SK-N-SH (cell line): ENCODE measurements around the gene ERAL1. TPM values are rescaled to one million over a fixed set of nuclear protein-coding genes. Genes with fewer than 3 reads are reported as not detected.

Source experiments
- CTCF ChIA-PET: fragments of 300-600, 350-600 bp; formaldehyde crosslinking; extraction: SDS; loops from one replicate; lab custom pipeline; 2021; lab: Yijun Ruan, JAX
- POLR2A ChIA-PET: fragments of 350-600 bp; sonication (Branson Sonifier 250); formaldehyde crosslinking; extraction: SDS; loops from one replicate; lab custom pipeline; 2020; ENCODE audit warnings: antibody characterized with exemption, inconsistent platforms; lab: Yijun Ruan, JAX
- DNase-seq: peaks from one replicate; pipeline ENCODE4 v3.0.0; 2012
- H2AFZ ChIP-seq: fragments of 200-600 bp; sonication (generic); 2 replicates; pipeline ENCODE4 v1.8.1; 2016; ENCODE audit warnings: antibody characterized with exemption, mild to moderate bottlenecking, low read depth
- H3F3A ChIP-seq: fragments of 200-600 bp; sonication (generic); replicated peaks from 2 replicates; pipeline ENCODE3; 2016; ENCODE audit warnings: antibody characterized with exemption, mild to moderate bottlenecking; ENCODE audit not compliant: insufficient read depth
- H3K27ac ChIP-seq, 2 experiments: fragments of 200-500 bp in 1 of 2; fragments of 200-600 bp in 1 of 2; sonication (Bioruptor generic) in 1 of 2; sonication (generic), shearing (Covaris generic) in 1 of 2; 2 replicates each; pipeline versions ENCODE4 v1.5.1 to v1.6.1; 2014 to 2016; ENCODE audit warnings: low read depth in 2 of 2, inconsistent platforms in 1 of 2, low read length in 1 of 2, mild to moderate bottlenecking in 1 of 2, mixed read lengths in 1 of 2
- H3K27me3 ChIP-seq: fragments of 200-600 bp; sonication (generic), shearing (Covaris generic); 2 replicates; pipeline ENCODE4 v1.6.1; 2016; ENCODE audit warnings: mixed run types; ENCODE audit not compliant: insufficient read depth
- H3K36me3 ChIP-seq, 2 experiments: fragments of 200-500 bp in 1 of 2; fragments of 200-600 bp in 1 of 2; sonication (Bioruptor generic) in 1 of 2; sonication (generic) in 1 of 2; replicated peaks in 1 of 2; 2 replicates each; pipeline versions ENCODE3 to v1.5.1; 2014 to 2016; ENCODE audit warnings: low read length in 1 of 2, mild to moderate bottlenecking in 1 of 2; ENCODE audit not compliant: insufficient read depth in 2 of 2, control insufficient read depth in 1 of 2
- H3K4me1 ChIP-seq, 2 experiments: fragments of 200-500 bp in 1 of 2; fragments of 200-600 bp in 1 of 2; sonication (Bioruptor generic) in 1 of 2; sonication (generic), shearing (Covaris generic) in 1 of 2; 2 replicates each; pipeline versions ENCODE4 v1.5.1 to v1.6.1; 2014 to 2016; ENCODE audit warnings: low read depth in 1 of 2, low read length in 1 of 2, mixed run types in 1 of 2; ENCODE audit not compliant: insufficient read depth in 2 of 2, control insufficient read depth in 1 of 2
- H3K4me2 ChIP-seq: fragments of 200-600 bp; sonication (generic), shearing (Covaris generic); 2 replicates; pipeline ENCODE4 v1.6.1; 2017; ENCODE audit warnings: mixed run types
- H3K4me3 ChIP-seq, 2 experiments: fragments of 200-500 bp in 1 of 2; fragments of 200-600 bp in 1 of 2; sonication (Bioruptor generic) in 1 of 2; sonication (generic), shearing (Covaris generic) in 1 of 2; 2 replicates each; pipeline versions ENCODE4 v1.5.1 to v1.8.1; 2014 to 2016; ENCODE audit warnings: low read depth in 2 of 2, inconsistent platforms in 1 of 2, low read length in 1 of 2, mild to moderate bottlenecking in 1 of 2, mixed read lengths in 1 of 2, moderate library complexity in 1 of 2
- H3K79me2 ChIP-seq: fragments of 200-600 bp; sonication (generic); 2 replicates; pipeline ENCODE4 v1.8.1; 2017; ENCODE audit warnings: mild to moderate bottlenecking; ENCODE audit not compliant: insufficient read depth
- H3K9ac ChIP-seq: fragments of 200-600 bp; sonication (generic); 2 replicates; pipeline ENCODE4 v1.6.1; 2017; ENCODE audit warnings: mixed run types
- H3K9me2 ChIP-seq: fragments of 200-600 bp; sonication (generic); 2 replicates; pipeline ENCODE4 v1.6.1; 2017; ENCODE audit warnings: mixed run types
- H3K9me3 ChIP-seq: fragments of 200-600 bp; sonication (generic); 2 replicates; pipeline ENCODE4 v1.6.1; 2017; ENCODE audit warnings: mixed run types, mild to moderate bottlenecking, moderate library complexity
- H4K20me1 ChIP-seq: fragments of 200-600 bp; sonication (generic); 2 replicates; pipeline ENCODE4 v1.6.1; 2017; ENCODE audit warnings: mild to moderate bottlenecking, mixed run types; ENCODE audit not compliant: insufficient read depth
- CTCF ChIP-seq: fragments of 200-600 bp; sonication (generic); IDR thresholded peaks from 2 replicates; pipeline ENCODE4 v1.6.1; 2017; ENCODE audit warnings: antibody characterized with exemption, mild to moderate bottlenecking, moderate library complexity
- EP300 ChIP-seq, 2 experiments: IDR thresholded peaks; 2 replicates each; pipeline versions ENCODE4 v1.4.0 to v1.6.1; 2012; ENCODE audit warnings: borderline replicate concordance in 1 of 2, low read depth in 1 of 2, low read length in 1 of 2
- FOSL2 ChIP-seq: IDR thresholded peaks from 2 replicates; pipeline ENCODE4 v1.4.0; 2012; ENCODE audit warnings: low read depth, mild to moderate bottlenecking, moderate library complexity, borderline replicate concordance
- FOXM1 ChIP-seq: IDR thresholded peaks from 2 replicates; pipeline ENCODE4 v1.4.0; 2012; ENCODE audit warnings: low read depth, mild to moderate bottlenecking
- JUND ChIP-seq: IDR thresholded peaks from 2 replicates; pipeline ENCODE4 v1.4.0; 2012
- MXI1 ChIP-seq: IDR thresholded peaks from 2 replicates; pipeline ENCODE4 v1.6.1; 2012; ENCODE audit warnings: mild to moderate bottlenecking, low read depth, low read length, improper control_type of control experiment
- REST ChIP-seq: IDR thresholded peaks from 2 replicates; pipeline ENCODE4 v1.6.1; 2012; ENCODE audit warnings: mild to moderate bottlenecking, low read depth, low read length, moderate library complexity
- SIN3A ChIP-seq: IDR thresholded peaks from 2 replicates; pipeline ENCODE4 v1.6.1; 2012; ENCODE audit warnings: low read depth, mild to moderate bottlenecking, low read length, moderate library complexity, borderline replicate concordance
- TCF12 ChIP-seq: IDR thresholded peaks from 2 replicates; pipeline ENCODE4 v1.4.0; 2012
- TEAD4 ChIP-seq: IDR thresholded peaks from 2 replicates; pipeline ENCODE4 v1.4.0; 2012; ENCODE audit warnings: mild to moderate bottlenecking, borderline replicate concordance; ENCODE audit not compliant: insufficient read depth
- USF1 ChIP-seq: IDR thresholded peaks from 2 replicates; pipeline ENCODE4 v1.4.0; 2012; ENCODE audit warnings: low read depth, borderline replicate concordance
- WGBS: methylation state at CpG from one replicate; pipeline ENCODE4 v1.1.6; 2017; ENCODE audit warnings: low lambda C conversion rate; 5-methylcytosine and 5-hydroxymethylcytosine counted together
- polyA plus RNA-seq, 3 experiments: library from polyadenylated mRNA; depleted of rRNA; stranded (reverse); fragments of >200 nt; gene quantifications; 2 replicates each; pipeline ENCODE4 v1.2.3, GENCODE V29; 2012

The ERAL1 gene
- polyA plus RNA-seq, 1 of the 3 experiments (the other 2 are of a cell fraction): 57.3 TPM

DNA sequence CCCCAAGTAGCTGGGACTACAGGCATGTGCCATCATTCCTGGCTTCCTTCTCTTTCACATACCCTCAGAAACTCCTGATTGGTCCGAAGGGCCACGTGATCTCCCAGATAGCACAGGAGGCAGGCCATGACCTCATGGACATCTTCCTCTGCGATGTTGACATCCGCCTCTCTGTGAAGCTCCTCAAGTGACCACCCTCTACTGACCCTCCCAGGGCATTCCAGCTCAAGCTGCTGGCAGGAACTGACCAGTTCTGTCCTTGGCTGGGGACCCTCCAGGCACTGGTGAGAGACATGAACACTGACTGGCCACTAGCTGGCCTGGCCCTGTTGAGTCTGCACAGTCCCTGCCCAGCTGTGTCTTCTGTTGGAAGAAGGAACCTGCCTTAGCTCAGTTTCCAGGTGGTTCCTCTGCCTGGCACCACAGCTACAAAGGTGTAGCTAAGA, 5.6 kb downstream of the ERAL1 start (continued):
- TF ChIP-seq USF1: no peak
- no peak for TF ChIP-seq REST
- TF ChIP-seq CTCF: no peak
- TF ChIP-seq TEAD4: no peak
- TF ChIP-seq FOSL2: no peak

DNA sequence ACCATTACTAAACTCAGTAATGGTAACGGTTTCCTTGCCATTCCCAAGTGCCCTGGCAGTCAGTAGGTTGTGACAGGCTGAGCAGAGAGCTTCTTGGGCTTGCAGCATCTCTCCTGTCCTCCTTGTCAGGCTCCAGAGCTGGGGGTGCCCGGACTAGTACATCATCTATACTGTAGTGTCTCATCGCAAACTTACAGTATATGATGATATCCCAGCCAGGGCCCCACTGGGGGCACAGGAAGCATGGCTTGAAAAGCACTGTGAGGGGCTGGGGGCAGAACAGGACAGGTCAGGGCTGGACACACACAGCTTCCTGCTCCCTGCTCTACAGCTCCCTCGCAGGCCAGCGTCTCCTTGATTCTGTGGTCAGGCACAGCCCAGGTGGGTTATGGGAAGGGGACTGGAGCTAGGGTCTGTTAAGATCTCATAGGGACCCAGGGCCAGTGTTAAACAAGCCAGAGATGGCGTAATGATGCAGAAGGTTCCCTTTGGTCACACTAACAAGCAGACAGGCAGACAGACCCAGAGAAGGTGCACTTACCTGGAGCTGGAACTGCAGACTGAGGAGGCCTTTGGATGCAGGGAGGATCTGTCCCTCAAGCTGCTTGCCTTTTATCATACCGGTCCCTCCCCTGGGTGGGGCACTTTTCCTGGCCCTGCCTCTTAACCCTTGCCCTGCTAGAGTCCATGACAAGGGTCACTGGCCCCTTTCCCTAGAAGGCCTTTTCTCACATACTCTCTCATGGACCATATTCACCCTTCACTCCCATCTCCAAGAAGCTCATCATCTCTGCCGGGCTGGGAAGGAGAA, 6.8 kb downstream of the ERAL1 start:
- H3K4me3 ChIP-seq: no peak overlapping the region
- TF ChIP-seq TCF12: no peak
- no peak for TF ChIP-seq JUND
- TF ChIP-seq EP300 (IDR thresholded peaks at IDR 0.05; ENCODE audit: borderline replicate concordance in 1 of 2, low read depth in 1 of 2, low read length in 1 of 2): no peak
- no peak for TF ChIP-seq FOXM1
- no peak for TF ChIP-seq REST
- no peak for TF ChIP-seq SIN3A
- no peak for TF ChIP-seq MXI1
- H3F3A ChIP-seq: no peaks in the 10 kb centered on the region
- H3K9ac ChIP-seq: no peak overlapping the region
- no peaks in the 10 kb centered on the region for H3K79me2 ChIP-seq
- H3K9me3 ChIP-seq: no peaks in the 10 kb centered on the region
- no peaks in the 10 kb centered on the region for H3K4me1 ChIP-seq
- no peaks in the 10 kb centered on the region for H4K20me1 ChIP-seq
- no peaks in the 10 kb centered on the region for H3K9me2 ChIP-seq
- H2AFZ ChIP-seq: no peak overlapping the region
- WGBS: 79% methylated on average over 8 of the region's 8 CpGs
- ChIA-PET CTCF (interaction anchor here (1.3 to 1.5 kb wide), 4 partner anchors 19 to 134 kb away, joined by 3 to 6 read pairs (median 6); partner anchors contain the start of gene FAM222B), POLR2A (interaction anchor here (1.4 kb wide), 1 partner anchor 19 kb away, joined by 5 read pairs; the partner anchor contains the start of gene FAM222B)
- no peak for DNase-seq
- H3K36me3 ChIP-seq: peaks cover 7 to 25% of the 10 kb centered on the region in 2 experiments
- no peak overlapping the region for H3K4me2 ChIP-seq
- H3K27ac ChIP-seq: no peak overlapping the region
- H3K27me3 ChIP-seq: no peaks in the 10 kb centered on the region
